Mammary epithelial cell (primary cell): ENCODE results near the gene SRP68.

Experiments
- EZH2 ChIP-seq: IDR thresholded peaks from 2 replicates; pipeline ENCODE4 v1.6.1; 2012; ENCODE audit warnings: low read length, inconsistent platforms, borderline replicate concordance
- TF ChIP-seq, protein P1 (sequence below), 2 donors: IDR thresholded peaks in 1 of 2; conservative IDR thresholded peaks in 1 of 2; 2 replicates each; pipeline ENCODE4 v1.5.1; 2011 to 2012; ENCODE audit warnings: inconsistent platforms in 2 of 2, low read length in 2 of 2, mild to moderate bottlenecking in 2 of 2, control low read depth in 1 of 2, low read depth in 1 of 2; ENCODE audit not compliant: insufficient read depth in 1 of 2; ENCODE audit errors: extremely low read depth in 1 of 2

GRCh38 chr17:76019833-76020467, 52.4 kb downstream of the SRP68 start:
- TF ChIP-seq, protein P1, sequence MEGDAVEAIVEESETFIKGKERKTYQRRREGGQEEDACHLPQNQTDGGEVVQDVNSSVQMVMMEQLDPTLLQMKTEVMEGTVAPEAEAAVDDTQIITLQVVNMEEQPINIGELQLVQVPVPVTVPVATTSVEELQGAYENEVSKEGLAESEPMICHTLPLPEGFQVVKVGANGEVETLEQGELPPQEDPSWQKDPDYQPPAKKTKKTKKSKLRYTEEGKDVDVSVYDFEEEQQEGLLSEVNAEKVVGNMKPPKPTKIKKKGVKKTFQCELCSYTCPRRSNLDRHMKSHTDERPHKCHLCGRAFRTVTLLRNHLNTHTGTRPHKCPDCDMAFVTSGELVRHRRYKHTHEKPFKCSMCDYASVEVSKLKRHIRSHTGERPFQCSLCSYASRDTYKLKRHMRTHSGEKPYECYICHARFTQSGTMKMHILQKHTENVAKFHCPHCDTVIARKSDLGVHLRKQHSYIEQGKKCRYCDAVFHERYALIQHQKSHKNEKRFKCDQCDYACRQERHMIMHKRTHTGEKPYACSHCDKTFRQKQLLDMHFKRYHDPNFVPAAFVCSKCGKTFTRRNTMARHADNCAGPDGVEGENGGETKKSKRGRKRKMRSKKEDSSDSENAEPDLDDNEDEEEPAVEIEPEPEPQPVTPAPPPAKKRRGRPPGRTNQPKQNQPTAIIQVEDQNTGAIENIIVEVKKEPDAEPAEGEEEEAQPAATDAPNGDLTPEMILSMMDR (conservative IDR thresholded peaks at IDR 0.05 in 1 of 2, IDR thresholded peaks at IDR 0.05 in 1 of 2; ENCODE audit: extremely low read depth in 1 of 2, insufficient read depth in 1 of 2, low read depth in 1 of 2, low read length in 2 of 2), result no peak
- no peak for TF ChIP-seq EZH2
